CD14-positive monocyte (primary cell): ENCODE measurements around the gene MOB3B. TPM values are rescaled to one million over a fixed set of nuclear protein-coding genes. Genes with fewer than 3 reads are reported as not detected.
"Not testable (repeated sequence)": the region's sequence is repeated elsewhere in the genome, so short reads cannot be mapped to it uniquely, and the experiment has no call there.

Experiments used
- DNase-seq, 3 donors: peaks; one replicate each; pipeline ENCODE4 v3.0.0-alpha.2; 2011 to 2022
- H2AFZ ChIP-seq: 2 replicates; pipeline ENCODE4 v1.6.0; 2012; ENCODE audit warnings: mild to moderate bottlenecking, low read depth, low read length, inconsistent platforms; ENCODE audit not compliant: insufficient read depth, poor library complexity, severe bottlenecking
- H3K27ac ChIP-seq, 2 donors: 1 replicate in 1 of 2; 2 replicates in 1 of 2; pipeline ENCODE4 v1.5.1; 2012 to 2013; ENCODE audit warnings: low read length in 2 of 2, control low read depth in 1 of 2, inconsistent platforms in 1 of 2, low read depth in 1 of 2, mild to moderate bottlenecking in 1 of 2
- H3K27me3 ChIP-seq, 2 donors: one replicate each; pipeline versions ENCODE4 v1.6.0 to v1.6.1; 2011 to 2013; ENCODE audit warnings: low read length in 2 of 2; ENCODE audit not compliant: control insufficient read depth in 2 of 2, insufficient read depth in 2 of 2
- H3K36me3 ChIP-seq, 2 donors: replicated peaks in 1 of 2; 1 replicate in 1 of 2; 2 replicates in 1 of 2; pipeline versions ENCODE4 v1.5.1 to v1.6.1; 2012 to 2013; ENCODE audit warnings: low read length in 2 of 2, control low read depth in 1 of 2, inconsistent platforms in 1 of 2, mild to moderate bottlenecking in 1 of 2; ENCODE audit not compliant: insufficient read depth in 2 of 2, control insufficient read depth in 1 of 2
- H3K4me1 ChIP-seq, 2 donors: 1 replicate in 1 of 2; 2 replicates in 1 of 2; pipeline versions ENCODE4 v1.5.1 to v1.6.1; 2012 to 2013; ENCODE audit warnings: low read length in 2 of 2, control low read depth in 1 of 2, inconsistent platforms in 1 of 2, mild to moderate bottlenecking in 1 of 2, moderate library complexity in 1 of 2; ENCODE audit not compliant: insufficient read depth in 2 of 2, control insufficient read depth in 1 of 2
- H3K4me2 ChIP-seq: replicated peaks from 2 replicates; pipeline ENCODE3; 2012; ENCODE audit warnings: low read length, moderate library complexity, mild to moderate bottlenecking; ENCODE audit not compliant: poor library complexity, severe bottlenecking; ENCODE audit errors: extremely low read depth
- H3K4me3 ChIP-seq, 3 experiments: fragments of 200-600 bp in 1 of 3; sonication (generic) in 1 of 3; replicated peaks in 1 of 3; 1 replicate in 2 of 3; 2 replicates in 1 of 3; pipeline ENCODE4 v1.5.1; 2011 to 2013; ENCODE audit warnings: low read length in 3 of 3, mild to moderate bottlenecking in 3 of 3, control low read depth in 2 of 3, low read depth in 2 of 3, inconsistent platforms in 1 of 3, moderate library complexity in 1 of 3
- H3K79me2 ChIP-seq: 2 replicates; pipeline ENCODE4 v1.6.0; 2012; ENCODE audit warnings: mild to moderate bottlenecking, control low read depth, inconsistent platforms, low read length, moderate library complexity; ENCODE audit not compliant: insufficient read depth
- H3K9ac ChIP-seq: 2 replicates; pipeline ENCODE4 v1.6.0; 2017; ENCODE audit warnings: low read length, mild to moderate bottlenecking; ENCODE audit not compliant: insufficient read depth, poor library complexity, severe bottlenecking
- H3K9me3 ChIP-seq, 2 donors: replicated peaks in 1 of 2; 1 replicate in 1 of 2; 2 replicates in 1 of 2; pipeline versions ENCODE4 v1.5.1 to v1.6.1; 2012 to 2013; ENCODE audit warnings: low read length in 2 of 2, control low read depth in 1 of 2; ENCODE audit not compliant: control insufficient read depth in 1 of 2, insufficient read depth in 1 of 2
- H4K20me1 ChIP-seq: 2 replicates; pipeline ENCODE4 v1.6.0; 2012; ENCODE audit warnings: mild to moderate bottlenecking, low read length, control low read depth, moderate library complexity; ENCODE audit not compliant: insufficient read depth
- H3K27ac Mint-ChIP-seq, 7 donors: one replicate each; pipeline ENCODE4 v1.8.0; 2020; ENCODE audit warnings: mild to moderate bottlenecking in 7 of 7, mixed read lengths in 7 of 7, moderate library complexity in 6 of 7, inconsistent platforms in 2 of 7
- H3K27me3 Mint-ChIP-seq, 3 donors: one replicate each; pipeline ENCODE4 v1.8.0; 2021 to 2022; ENCODE audit warnings: low read depth in 3 of 3, mild to moderate bottlenecking in 3 of 3, mixed read lengths in 3 of 3, moderate library complexity in 3 of 3, inconsistent platforms in 1 of 3
- H3K36me3 Mint-ChIP-seq, 2 donors: one replicate each; pipeline ENCODE4 v1.8.0; 2020; ENCODE audit warnings: mixed read lengths in 2 of 2, inconsistent platforms in 1 of 2, mild to moderate bottlenecking in 1 of 2
- H3K4me1 Mint-ChIP-seq: one replicate; pipeline ENCODE4 v1.8.0; 2020; ENCODE audit warnings: mild to moderate bottlenecking, mixed read lengths
- H3K4me3 Mint-ChIP-seq, 2 donors: one replicate each; pipeline ENCODE4 v1.8.0; 2020; ENCODE audit warnings: mild to moderate bottlenecking in 2 of 2, mixed read lengths in 2 of 2, moderate library complexity in 1 of 2
- H3K9me3 Mint-ChIP-seq, 7 donors: one replicate each; pipeline ENCODE4 v1.8.0; 2020 to 2022; ENCODE audit warnings: mixed read lengths in 7 of 7, mild to moderate bottlenecking in 6 of 7, moderate library complexity in 6 of 7, inconsistent platforms in 2 of 7
- WGBS: methylation state at CpG from one replicate; pipeline ENCODE4 v1.1.5; 2013; ENCODE audit warnings: missing lambda C conversion rate; ENCODE audit not compliant: insufficient coverage; 5-methylcytosine and 5-hydroxymethylcytosine counted together
- intact Hi-C, 2 donors: fragments of 100-400 bp; cut with micrococcal nuclease; formaldehyde crosslinking; loops; one replicate each; pipeline versions ENCODE4 v1.15.0 to v1.15.1; 2023
- polyA plus RNA-seq, 3 donors: library from polyadenylated mRNA; depleted of rRNA in 1 of 3; unstranded in 2 of 3; stranded (reverse) in 1 of 3; fragments of 300-500 nt in 2 of 3; fragments of >200 nt in 1 of 3; fragmentation: Illumina TruSeq in 2 of 3; gene quantifications; 1 replicate in 2 of 3; 2 replicates in 1 of 3; pipeline ENCODE4 v1.2.3, GENCODE V29; 2012 to 2021
- TF ChIP-seq, protein P1 (sequence below): fragments of 200-600 bp; IDR thresholded peaks from one replicate; pipeline ENCODE4 v1.8.0; 2022; ENCODE audit warnings: antibody characterized with exemption, mild to moderate bottlenecking

Gene MOB3B
- polyA plus RNA-seq, 3 donors, result 1.2 to 2.2 (median 1.4) TPM

DNA sequence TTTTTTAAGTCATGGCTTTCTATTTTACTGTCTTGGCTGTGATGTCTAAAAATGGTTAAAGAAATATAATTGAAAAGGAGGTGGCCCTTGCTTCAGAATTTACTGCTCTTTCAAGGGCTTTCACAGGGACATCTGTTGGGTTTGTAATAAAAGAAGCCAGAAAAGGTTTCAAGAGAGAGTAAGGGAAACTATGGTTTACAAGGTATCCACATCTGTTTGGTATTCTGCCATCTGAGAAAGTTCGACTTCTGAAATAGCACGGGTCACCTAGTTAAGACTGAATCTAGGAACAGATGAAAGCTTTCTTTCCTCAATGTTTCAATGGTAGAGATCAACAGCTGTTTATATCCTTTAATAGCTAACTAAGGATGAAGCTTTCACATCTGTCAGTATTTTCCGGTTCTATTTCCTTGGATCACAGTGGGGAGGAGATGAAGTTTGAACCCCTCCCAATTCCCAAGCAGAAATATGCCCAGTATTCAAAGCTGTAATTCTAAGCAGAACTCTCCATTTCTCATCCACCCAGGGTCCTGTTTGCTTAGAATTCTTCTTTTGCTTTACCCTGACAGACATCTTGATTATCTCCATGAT lies 78.3 kb downstream of the MOB3B start:
- peaks cover 2 to 55% of the 10 kb centered on the region in 2 donors for H3K36me3 ChIP-seq
- no peaks in the 10 kb centered on the region for H3K27me3 ChIP-seq
- H3K9me3 Mint-ChIP-seq, result peaks cover 0 to 3% (median 0%) of the 10 kb centered on the region in 7 donors
- no peaks in the 10 kb centered on the region for H3K79me2 ChIP-seq
- H3K4me1 ChIP-seq, result no peaks in the 10 kb centered on the region
- DNase-seq, result no peak
- intact Hi-C loops, result no loop called here
- no peaks in the 10 kb centered on the region for H3K9me3 ChIP-seq
- H2AFZ ChIP-seq, result no peak overlapping the region
- TF ChIP-seq, protein P1, sequence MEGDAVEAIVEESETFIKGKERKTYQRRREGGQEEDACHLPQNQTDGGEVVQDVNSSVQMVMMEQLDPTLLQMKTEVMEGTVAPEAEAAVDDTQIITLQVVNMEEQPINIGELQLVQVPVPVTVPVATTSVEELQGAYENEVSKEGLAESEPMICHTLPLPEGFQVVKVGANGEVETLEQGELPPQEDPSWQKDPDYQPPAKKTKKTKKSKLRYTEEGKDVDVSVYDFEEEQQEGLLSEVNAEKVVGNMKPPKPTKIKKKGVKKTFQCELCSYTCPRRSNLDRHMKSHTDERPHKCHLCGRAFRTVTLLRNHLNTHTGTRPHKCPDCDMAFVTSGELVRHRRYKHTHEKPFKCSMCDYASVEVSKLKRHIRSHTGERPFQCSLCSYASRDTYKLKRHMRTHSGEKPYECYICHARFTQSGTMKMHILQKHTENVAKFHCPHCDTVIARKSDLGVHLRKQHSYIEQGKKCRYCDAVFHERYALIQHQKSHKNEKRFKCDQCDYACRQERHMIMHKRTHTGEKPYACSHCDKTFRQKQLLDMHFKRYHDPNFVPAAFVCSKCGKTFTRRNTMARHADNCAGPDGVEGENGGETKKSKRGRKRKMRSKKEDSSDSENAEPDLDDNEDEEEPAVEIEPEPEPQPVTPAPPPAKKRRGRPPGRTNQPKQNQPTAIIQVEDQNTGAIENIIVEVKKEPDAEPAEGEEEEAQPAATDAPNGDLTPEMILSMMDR, result no peak
- no peak overlapping the region for H3K4me2 ChIP-seq
- H3K27me3 Mint-ChIP-seq, result no peaks in the 10 kb centered on the region
- H3K36me3 Mint-ChIP-seq, result peaks cover 37 to 54% of the 10 kb centered on the region in 2 donors
- no peak overlapping the region for H3K27ac ChIP-seq
- no CpG with 5 or more reads among the region's 3 CpGs for WGBS
- H3K27ac Mint-ChIP-seq, result no peak overlapping the region
- H3K4me1 Mint-ChIP-seq, result no peaks in the 10 kb centered on the region
- H3K9ac ChIP-seq, result no peak overlapping the region
- no peak overlapping the region for H3K4me3 ChIP-seq
- H3K4me3 Mint-ChIP-seq, result no peak overlapping the region
- no peaks in the 10 kb centered on the region for H4K20me1 ChIP-seq

DNA sequence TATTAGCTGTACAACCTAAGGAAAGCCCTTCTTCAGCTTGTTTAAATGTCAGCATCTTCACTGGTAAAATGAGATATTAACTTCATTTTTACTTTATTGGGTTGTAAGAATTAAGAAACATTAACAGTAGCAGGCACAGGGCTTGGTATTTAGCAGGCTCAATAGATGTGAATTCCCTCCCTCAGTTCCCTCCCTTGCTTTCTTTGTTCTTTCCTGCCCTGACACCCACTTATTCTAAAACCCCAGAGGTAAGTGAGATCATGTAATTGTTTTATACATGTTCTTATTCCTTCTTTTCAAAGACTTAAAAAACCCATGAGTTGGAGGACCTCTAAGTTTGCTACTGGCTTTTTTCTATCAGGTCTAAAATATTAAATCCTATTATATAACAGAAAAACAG lies 78.9 kb downstream of the MOB3B start:
- Histone ChIP-seq H3K4me3 (no peak overlapping the region), H3K4me2 (no peak overlapping the region), H2AFZ (no peak overlapping the region), H3K27me3 (no peaks in the 10 kb centered on the region), H3K9ac (no peak overlapping the region), H4K20me1 (no peaks in the 10 kb centered on the region), H3K4me1 (no peaks in the 10 kb centered on the region), H3K27ac (no peak overlapping the region), H3K79me2 (no peaks in the 10 kb centered on the region), H3K9me3 (no peaks in the 10 kb centered on the region), H3K36me3 (peaks cover 2 to 49% of the 10 kb centered on the region in 2 donors)
- H3K27ac Mint-ChIP-seq, result peak overlapping the region in 1 of 7 donors; percentile 36
- H3K27me3 Mint-ChIP-seq, result no peaks in the 10 kb centered on the region
- no peak overlapping the region for H3K4me3 Mint-ChIP-seq
- peaks cover 38 to 55% of the 10 kb centered on the region in 2 donors for H3K36me3 Mint-ChIP-seq
- peaks cover 0 to 3% (median 0%) of the 10 kb centered on the region in 7 donors for H3K9me3 Mint-ChIP-seq
- no peaks in the 10 kb centered on the region for H3K4me1 Mint-ChIP-seq
- no peak for DNase-seq
- TF ChIP-seq, protein P1, result no peak
- intact Hi-C loops, result no loop called here

GRCh38 chr9:27448356-27448755 lies 81.3 kb downstream of the MOB3B start:
- intact Hi-C loops, H3K9me3 ChIP-seq: not testable (repeated sequence)
- peaks cover 23 to 44% of the 10 kb centered on the region in 2 donors for H3K36me3 Mint-ChIP-seq

More at GRCh38 chr9:27448356-27448755, 81.3 kb downstream of the MOB3B start:
- not testable (repeated sequence) for H3K4me1 Mint-ChIP-seq, H4K20me1 ChIP-seq, H3K79me2 ChIP-seq, H3K9me3 Mint-ChIP-seq, H3K9ac ChIP-seq, H3K27me3 Mint-ChIP-seq, H3K4me3 Mint-ChIP-seq, DNase-seq, H2AFZ ChIP-seq, H3K4me3 ChIP-seq, H3K4me2 ChIP-seq, H3K27me3 ChIP-seq, H3K27ac ChIP-seq, H3K4me1 ChIP-seq
- H3K27ac Mint-ChIP-seq, result peak overlapping the region in 1 of 7 donors; percentile 23
- 80% methylated on average over 1 of the region's 3 CpGs for WGBS
- H3K36me3 ChIP-seq, result peaks cover 2 to 27% of the 10 kb centered on the region in 2 donors
